Peyer's patch (tissue), 4 donors: ENCODE measurements around the gene STAMBPL1. TPM values are rescaled to one million over a fixed set of nuclear protein-coding genes. Genes with fewer than 3 reads are reported as not detected.

Experiments
- DNase-seq, 3 donors: peaks; one replicate each; pipeline ENCODE4 v3.0.0-alpha.2; 2017 to 2019
- H3K27ac ChIP-seq, 4 donors: fragments of 200-600 bp; sonication (generic); one replicate each; pipeline ENCODE4 v1.5.1; 2016 to 2019
- H3K27me3 ChIP-seq, 2 donors: fragments of 200-600 bp; sonication (generic); one replicate each; pipeline ENCODE4 v1.5.1; 2019
- H3K36me3 ChIP-seq, 3 donors: fragments of 200-600 bp; sonication (generic); one replicate each; pipeline ENCODE4 v1.5.1; 2016 to 2019
- H3K4me1 ChIP-seq, 4 donors: fragments of 200-600 bp; sonication (generic); one replicate each; pipeline ENCODE4 v1.5.1; 2016 to 2019
- H3K4me3 ChIP-seq, 4 donors: fragments of 200-600 bp; sonication (generic); 1 replicate in 3 of 4; 2 replicates in 1 of 4; pipeline ENCODE4 v1.5.1; 2016 to 2019; ENCODE audit warnings: mild to moderate bottlenecking in 1 of 4
- H3K9me3 ChIP-seq, 4 donors: fragments of 200-600 bp; sonication (generic); one replicate each; pipeline ENCODE4 v1.5.1; 2016 to 2019; ENCODE audit warnings: mild to moderate bottlenecking in 1 of 4
- POLR2A ChIP-seq, 2 donors: fragments of 450-650 bp; IDR thresholded peaks; one replicate each; pipeline ENCODE4 v1.5.1; 2017; ENCODE audit warnings: antibody characterized with exemption in 2 of 2, mild to moderate bottlenecking in 2 of 2, moderate library complexity in 2 of 2
- total RNA-seq, 4 donors: library from RNA; depleted of rRNA; stranded (reverse); fragments of >200 nt; gene quantifications; one replicate each; pipeline ENCODE4 v1.1.0, GENCODE V29; 2016
- TF ChIP-seq, protein P1 (sequence below), 6 experiments: fragments of 450-650 bp in 4 of 6; fragments of 200-600 bp in 2 of 6; sonication (generic) in 1 of 6; IDR thresholded peaks; one replicate each; pipeline ENCODE4 v1.5.1; 2017 to 2019; ENCODE audit warnings: antibody characterized with exemption in 6 of 6, mild to moderate bottlenecking in 3 of 6, moderate library complexity in 1 of 6

STAMBPL1 gene
- total RNA-seq, 4 donors from 2014 or later, result 54.6 to 116 (median 84.6) TPM

DNA sequence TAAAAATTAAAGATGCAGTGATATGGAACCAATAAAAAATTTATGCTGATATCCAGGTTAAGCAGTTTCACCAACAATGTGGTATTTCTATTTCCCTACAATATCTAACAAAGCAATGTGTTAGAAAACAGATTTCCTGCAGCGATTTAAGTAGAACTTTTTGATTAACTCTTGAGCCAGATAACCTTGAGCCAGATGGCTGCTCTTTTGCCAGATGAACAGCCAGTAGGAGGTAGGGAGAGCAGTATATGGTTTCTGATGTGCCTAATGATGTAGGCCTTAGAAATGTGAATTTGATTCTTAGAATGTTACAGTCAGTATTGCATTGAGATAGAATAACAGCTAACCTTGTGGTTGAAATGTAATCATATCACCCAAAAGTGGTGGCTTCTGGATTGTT lies 31.1 kb downstream of the STAMBPL1 start:
- H3K36me3 ChIP-seq, result peaks cover 0 to 11% (median 0%) of the 10 kb centered on the region in 3 donors
- no peaks in the 10 kb centered on the region for H3K27me3 ChIP-seq
- no peak for DNase-seq
- H3K27ac ChIP-seq, result no peak overlapping the region
- H3K9me3 ChIP-seq, result no peaks in the 10 kb centered on the region
- TF ChIP-seq, protein P1, sequence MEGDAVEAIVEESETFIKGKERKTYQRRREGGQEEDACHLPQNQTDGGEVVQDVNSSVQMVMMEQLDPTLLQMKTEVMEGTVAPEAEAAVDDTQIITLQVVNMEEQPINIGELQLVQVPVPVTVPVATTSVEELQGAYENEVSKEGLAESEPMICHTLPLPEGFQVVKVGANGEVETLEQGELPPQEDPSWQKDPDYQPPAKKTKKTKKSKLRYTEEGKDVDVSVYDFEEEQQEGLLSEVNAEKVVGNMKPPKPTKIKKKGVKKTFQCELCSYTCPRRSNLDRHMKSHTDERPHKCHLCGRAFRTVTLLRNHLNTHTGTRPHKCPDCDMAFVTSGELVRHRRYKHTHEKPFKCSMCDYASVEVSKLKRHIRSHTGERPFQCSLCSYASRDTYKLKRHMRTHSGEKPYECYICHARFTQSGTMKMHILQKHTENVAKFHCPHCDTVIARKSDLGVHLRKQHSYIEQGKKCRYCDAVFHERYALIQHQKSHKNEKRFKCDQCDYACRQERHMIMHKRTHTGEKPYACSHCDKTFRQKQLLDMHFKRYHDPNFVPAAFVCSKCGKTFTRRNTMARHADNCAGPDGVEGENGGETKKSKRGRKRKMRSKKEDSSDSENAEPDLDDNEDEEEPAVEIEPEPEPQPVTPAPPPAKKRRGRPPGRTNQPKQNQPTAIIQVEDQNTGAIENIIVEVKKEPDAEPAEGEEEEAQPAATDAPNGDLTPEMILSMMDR (IDR thresholded peaks at IDR 0.05), result no peak
- no peak for TF ChIP-seq POLR2A (IDR thresholded peaks at IDR 0.05)
- H3K4me3 ChIP-seq, result no peak overlapping the region
- no peaks in the 10 kb centered on the region for H3K4me1 ChIP-seq

DNA sequence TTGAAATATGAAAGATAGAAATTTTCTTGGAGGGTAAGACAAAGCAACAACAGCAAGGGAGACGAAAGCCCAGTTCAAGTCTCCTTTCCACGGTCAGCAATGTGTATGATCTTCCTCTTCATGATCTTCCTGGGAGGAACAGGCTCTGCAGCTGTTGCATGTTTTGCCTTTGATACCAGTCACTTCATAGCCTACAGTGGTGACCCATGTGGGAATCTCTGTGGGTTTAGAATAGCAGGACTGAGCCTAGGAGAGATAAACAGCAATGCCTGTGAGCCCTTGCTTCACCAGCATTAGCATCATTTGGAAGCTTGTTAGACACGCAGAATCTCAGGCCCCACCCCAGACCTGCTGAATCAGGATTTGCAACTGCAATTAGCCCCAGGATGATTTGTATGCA lies 31.8 kb downstream of the STAMBPL1 start:
- Histone ChIP-seq H3K27ac (no peak overlapping the region), H3K4me1 (no peaks in the 10 kb centered on the region), H3K9me3 (no peaks in the 10 kb centered on the region), H3K27me3 (no peaks in the 10 kb centered on the region), H3K36me3 (peaks cover 0 to 4% (median 0%) of the 10 kb centered on the region in 3 donors), H3K4me3 (no peak overlapping the region)
- no peak for TF ChIP-seq POLR2A (IDR thresholded peaks at IDR 0.05)
- TF ChIP-seq, protein P1 (IDR thresholded peaks at IDR 0.05), result no peak
- DNase-seq, result no peak

DNA sequence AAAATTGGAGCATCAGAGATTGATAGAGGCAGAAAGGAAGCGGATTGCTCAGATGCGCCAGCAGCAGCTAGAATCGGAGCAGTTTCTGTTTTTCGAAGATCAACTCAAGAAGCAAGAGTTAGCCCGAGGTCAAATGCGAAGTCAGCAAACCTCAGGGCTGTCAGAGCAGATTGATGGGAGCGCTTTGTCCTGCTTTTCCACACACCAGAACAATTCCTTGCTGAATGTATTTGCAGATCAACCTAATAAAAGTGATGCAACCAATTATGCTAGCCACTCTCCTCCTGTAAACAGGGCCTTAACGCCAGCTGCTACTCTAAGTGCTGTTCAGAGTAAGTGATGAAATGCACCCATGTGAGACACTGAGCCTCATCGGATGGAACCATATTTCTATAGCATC lies 33.1 kb downstream of the STAMBPL1 start:
- H3K9me3 ChIP-seq, result no peaks in the 10 kb centered on the region
- no peak for DNase-seq
- H3K4me1 ChIP-seq, result no peaks in the 10 kb centered on the region
- H3K4me3 ChIP-seq, result no peak overlapping the region
- peak overlapping the region in 2 of 4 donors; percentile 15 to 52 for H3K27ac ChIP-seq
- TF ChIP-seq POLR2A (IDR thresholded peaks at IDR 0.05), result no peak
- TF ChIP-seq, protein P1 (IDR thresholded peaks at IDR 0.05), result no peak
- peaks cover 0 to 7% (median 0%) of the 10 kb centered on the region in 3 donors for H3K36me3 ChIP-seq
- no peaks in the 10 kb centered on the region for H3K27me3 ChIP-seq

DNA sequence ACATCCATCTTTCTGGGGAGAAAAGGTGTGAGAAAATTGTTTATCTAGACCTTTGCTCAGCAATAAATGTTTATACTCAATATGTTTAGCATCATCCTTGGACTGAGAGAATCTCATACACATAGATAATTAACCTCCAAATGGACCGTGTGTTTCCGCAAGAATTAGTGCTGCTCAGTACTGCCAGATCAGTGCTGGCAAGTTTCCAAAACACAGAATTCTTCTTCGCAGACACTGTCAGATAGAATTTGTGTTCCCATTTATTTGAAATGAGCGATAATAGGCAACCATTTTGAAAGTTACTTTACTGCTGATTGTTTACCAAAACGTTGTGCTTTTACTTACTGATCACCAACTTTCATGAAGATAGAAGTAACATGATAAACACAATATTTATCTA lies 33.7 kb downstream of the STAMBPL1 start:
- H3K27me3 ChIP-seq, result no peaks in the 10 kb centered on the region
- no peaks in the 10 kb centered on the region for H3K4me1 ChIP-seq
- H3K36me3 ChIP-seq, result peaks cover 0 to 10% (median 0%) of the 10 kb centered on the region in 3 donors
- H3K27ac ChIP-seq, result no peak overlapping the region
- no peak overlapping the region for H3K4me3 ChIP-seq
- DNase-seq, result no peak
- no peaks in the 10 kb centered on the region for H3K9me3 ChIP-seq
- TF ChIP-seq POLR2A (IDR thresholded peaks at IDR 0.05), result no peak
- TF ChIP-seq, protein P1 (IDR thresholded peaks at IDR 0.05), result no peak

DNA sequence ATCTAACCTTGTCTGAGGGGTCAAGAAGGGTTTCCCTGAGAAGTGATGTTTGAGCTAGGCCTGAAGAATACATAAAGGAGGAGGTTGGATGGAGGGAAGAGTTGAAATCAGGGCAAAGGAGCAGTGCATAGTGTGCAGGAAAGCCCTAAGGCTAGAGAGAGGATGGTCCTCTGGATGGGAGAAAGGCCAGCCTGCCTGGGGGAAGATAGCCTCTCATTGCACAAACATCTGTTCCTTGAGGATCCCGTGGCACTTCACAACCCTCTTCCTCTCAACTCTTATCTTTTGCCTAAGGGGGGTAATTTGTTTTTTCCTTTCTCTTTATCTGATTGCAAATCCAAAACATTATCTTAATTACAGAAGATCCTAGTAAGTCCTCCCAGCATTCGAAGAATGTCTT lies 35.7 kb downstream of the STAMBPL1 start:
- Histone ChIP-seq H3K9me3 (no peaks in the 10 kb centered on the region), H3K4me3 (no peak overlapping the region), H3K4me1 (no peaks in the 10 kb centered on the region), H3K27me3 (no peaks in the 10 kb centered on the region), H3K36me3 (peaks cover 0 to 7% (median 0%) of the 10 kb centered on the region in 3 donors), H3K27ac (no peak overlapping the region)
- DNase-seq, result no peak
- TF ChIP-seq, protein P1 (IDR thresholded peaks at IDR 0.05), result no peak
- TF ChIP-seq POLR2A (IDR thresholded peaks at IDR 0.05), result no peak

DNA sequence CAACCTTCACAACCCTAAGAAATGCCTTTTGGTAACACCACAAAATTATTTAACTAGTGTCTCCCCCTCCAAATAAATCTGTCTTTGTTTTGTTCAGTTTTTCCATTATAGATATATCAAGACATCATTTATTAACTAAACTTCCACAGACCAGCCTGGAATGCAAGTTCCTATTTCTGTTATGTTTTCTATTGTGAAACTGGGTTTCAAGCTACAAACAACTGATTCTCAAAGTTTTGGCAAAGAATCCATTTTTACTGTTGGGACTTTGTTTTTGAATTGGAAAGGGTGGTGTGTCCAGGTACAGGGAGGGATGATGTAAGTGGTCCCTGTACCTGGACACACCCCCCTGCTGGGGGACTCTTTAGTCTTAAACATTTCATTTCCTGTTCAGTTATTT lies 36.2 kb downstream of the STAMBPL1 start:
- no peak for DNase-seq
- Histone ChIP-seq H3K27ac (no peak overlapping the region), H3K36me3 (peaks cover 0 to 7% (median 0%) of the 10 kb centered on the region in 3 donors), H3K4me1 (no peaks in the 10 kb centered on the region), H3K4me3 (no peak overlapping the region), H3K9me3 (no peaks in the 10 kb centered on the region), H3K27me3 (no peaks in the 10 kb centered on the region)
- no peak for TF ChIP-seq POLR2A (IDR thresholded peaks at IDR 0.05)
- TF ChIP-seq, protein P1 (IDR thresholded peaks at IDR 0.05), result no peak
